Right renal cortex interstitium (tissue), 3 donors: Measurements from ENCODE around the gene DNAJC10. TPM values are rescaled to one million over a fixed set of nuclear protein-coding genes. Genes with fewer than 3 reads are reported as not detected.
A peak's percentile ranks its signal among the peaks of the same experiment; 100 is the strongest.
"Not testable (repeated sequence)": the region's sequence is repeated elsewhere in the genome, so short reads cannot be mapped to it uniquely, and the experiment has no call there.

Experiments used
- DNase-seq, 3 donors: peaks; one replicate each; pipeline ENCODE4 v3.0.0-alpha.2; 2013; ENCODE audit warnings: low read depth in 3 of 3, low spot score in 2 of 3
- polyA plus RNA-seq, 3 donors: library from polyadenylated mRNA; unstranded; fragments of 120-200 nt; gene quantifications; one replicate each; pipeline ENCODE4 v1.2.1, GENCODE V29; 2013; ENCODE audit not compliant: insufficient read length in 3 of 3

DNAJC10 gene
- polyA plus RNA-seq, 3 donors = 172 to 192 (median 183) TPM

DNA sequence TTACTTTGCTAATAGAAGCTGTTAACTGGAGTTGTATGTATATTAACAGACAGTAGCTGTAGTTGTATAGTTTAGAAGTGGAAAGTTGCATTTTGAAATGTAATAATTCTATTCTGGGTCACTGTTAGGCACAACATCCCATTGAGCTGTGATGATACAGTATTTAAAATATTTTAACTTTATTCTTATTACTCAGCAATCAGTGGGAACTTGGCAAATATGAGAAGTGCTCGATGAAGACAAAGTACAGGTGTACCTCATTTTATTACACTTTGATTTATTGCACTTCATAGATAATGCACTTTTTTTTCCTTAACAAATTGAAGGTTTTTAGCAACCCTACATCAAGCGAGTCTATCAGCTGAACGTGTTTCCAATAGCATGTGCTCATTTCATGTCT, 8.6 kb downstream of the DNAJC10 start:
- DNase-seq = no peak

DNA sequence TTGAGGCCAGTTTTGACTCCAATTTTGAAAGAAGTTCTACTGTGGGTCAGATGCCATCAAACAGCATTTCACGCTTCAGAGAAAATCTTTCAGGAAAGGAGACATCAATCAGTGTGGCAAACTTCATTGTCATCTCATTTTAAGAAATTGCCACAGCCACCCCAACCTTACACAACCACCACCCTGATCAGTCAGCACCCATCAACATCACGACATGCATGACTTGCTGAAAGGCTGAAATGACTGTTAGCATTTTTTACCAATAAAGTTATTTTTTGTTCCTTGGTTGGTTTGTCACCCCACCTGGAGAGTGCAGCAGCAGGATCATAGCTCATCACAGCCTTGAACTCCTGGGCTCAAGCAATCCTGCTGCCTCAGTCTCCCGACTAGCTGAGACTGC, 10.4 kb downstream of the DNAJC10 start:
- DNase-seq = no peak

DNA sequence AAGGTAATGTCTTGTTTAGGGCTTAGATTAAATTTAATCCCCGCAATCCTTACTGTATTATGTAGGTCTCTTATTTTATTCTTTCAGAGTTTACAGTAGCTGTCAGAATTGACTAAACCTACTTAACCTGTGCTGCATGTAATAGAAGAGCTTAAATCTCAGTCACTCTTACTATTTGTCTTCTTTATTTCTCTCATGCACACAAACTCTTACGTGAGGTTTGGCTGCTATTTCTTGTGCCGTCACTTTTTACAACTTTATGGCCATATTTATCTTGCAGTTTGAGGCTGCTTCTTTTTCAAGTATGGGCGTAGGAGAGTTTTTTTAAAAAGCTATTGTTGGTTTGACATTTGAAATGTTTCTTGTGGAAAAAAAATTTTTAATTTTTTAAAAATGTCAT, 12.0 kb downstream of the DNAJC10 start:
- no peak for DNase-seq

DNA sequence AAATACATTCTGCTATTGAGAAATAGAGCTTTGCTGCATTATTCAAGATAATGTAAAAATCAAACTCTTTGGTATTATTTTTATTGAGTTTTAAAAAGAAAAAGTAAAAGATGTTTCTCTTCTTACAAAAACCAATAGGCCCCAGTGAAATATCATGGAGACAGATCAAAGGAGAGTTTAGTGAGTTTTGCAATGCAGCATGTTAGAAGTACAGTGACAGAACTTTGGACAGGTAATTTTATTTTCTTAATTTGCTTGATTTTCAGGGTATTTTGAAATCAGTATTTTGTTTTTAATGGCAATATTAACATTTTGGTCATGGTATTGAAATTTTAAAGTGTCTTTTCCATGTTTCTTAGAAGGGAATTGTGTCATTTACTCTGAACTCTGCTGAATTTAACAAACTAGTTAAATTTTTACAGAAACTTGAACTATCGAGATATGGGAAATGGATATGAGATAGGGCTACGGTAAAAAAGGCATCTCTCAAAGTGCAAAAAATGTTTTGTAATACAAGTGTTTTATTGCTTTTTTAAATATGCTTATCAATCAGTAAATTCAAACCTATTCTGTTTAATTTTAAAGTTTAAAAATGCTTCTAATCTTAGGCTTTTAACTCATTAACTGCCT, 13.8 kb downstream of the DNAJC10 start:
- no peak for DNase-seq

DNA sequence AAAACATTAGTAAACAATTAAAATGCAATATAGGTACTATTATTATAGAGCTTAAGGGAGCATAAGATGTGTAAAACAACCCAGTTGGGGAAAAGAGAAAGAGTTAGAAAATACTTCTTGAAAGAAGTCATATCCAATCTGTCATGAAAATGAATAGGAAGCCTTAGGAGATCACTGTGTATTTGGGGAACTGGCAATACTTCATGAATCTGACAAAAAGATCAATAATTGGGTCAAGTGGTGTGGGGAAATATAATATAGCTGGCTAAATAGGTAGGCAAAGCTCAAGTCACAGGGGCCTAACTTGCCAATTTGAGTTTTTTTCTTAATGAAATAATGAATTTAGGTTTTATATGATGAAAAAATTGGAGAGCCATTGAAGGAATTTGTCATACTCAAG, 14.4 kb downstream of the DNAJC10 start:
- DNase-seq = no peak

DNA sequence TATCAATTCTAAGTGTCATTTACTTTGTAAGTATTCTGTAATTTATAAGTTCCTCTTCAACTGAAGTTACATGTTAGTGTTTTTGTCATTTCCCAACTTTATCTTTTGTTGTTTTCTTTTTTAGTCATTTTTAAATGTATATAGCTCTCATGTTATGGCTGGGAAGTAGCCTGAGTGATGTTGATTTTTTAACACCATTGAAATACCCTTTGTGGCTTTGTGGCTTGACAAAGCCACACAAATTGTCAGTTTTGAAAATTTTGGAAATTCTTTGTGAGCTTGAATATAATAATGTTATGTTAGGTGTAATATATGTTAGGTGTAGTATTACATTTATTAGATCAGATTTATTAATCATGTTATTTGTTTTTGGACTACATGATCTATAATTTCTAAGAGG, 16.7 kb downstream of the DNAJC10 start:
- DNase-seq = no peak

DNA sequence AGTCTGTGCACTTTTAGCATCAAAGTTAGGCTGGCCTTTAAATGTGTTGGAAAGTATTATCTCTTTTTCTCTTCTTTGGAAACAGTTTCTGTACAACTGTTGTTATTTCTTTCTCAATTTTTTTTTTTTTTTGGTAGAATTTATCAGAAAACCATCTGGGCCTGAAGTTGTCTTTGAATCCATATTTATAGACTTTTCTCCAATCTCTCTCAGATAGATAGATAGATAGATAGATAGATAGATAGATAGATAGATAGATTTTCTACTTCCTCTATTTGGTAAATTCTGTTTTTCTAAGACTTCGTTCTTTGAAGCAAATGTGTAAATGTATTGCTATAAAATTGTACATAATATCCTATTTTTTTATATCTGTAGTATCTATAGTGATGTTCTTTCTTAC, 17.5 kb downstream of the DNAJC10 start:
- no peak for DNase-seq

DNA sequence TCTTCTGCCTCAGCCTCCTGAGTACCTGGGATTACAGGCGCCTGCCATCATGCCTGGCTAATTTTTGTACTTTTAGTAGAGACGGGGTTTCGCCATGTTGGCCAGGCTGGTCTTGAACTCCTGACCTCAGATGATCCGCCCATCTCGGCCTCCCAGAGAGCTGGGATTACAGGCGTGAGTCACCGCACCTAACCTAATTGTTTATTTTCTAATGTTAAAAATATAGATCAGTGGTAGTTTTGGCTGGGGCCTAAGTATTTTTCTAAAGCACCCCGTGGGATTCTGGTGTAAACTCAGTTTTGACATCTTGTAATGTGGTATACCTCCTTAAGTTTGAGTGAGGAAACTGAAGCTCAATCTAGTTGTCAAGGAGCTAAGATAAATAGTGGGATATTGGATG, 20.8 kb downstream of the DNAJC10 start:
- DNase-seq = not testable (repeated sequence)

DNA sequence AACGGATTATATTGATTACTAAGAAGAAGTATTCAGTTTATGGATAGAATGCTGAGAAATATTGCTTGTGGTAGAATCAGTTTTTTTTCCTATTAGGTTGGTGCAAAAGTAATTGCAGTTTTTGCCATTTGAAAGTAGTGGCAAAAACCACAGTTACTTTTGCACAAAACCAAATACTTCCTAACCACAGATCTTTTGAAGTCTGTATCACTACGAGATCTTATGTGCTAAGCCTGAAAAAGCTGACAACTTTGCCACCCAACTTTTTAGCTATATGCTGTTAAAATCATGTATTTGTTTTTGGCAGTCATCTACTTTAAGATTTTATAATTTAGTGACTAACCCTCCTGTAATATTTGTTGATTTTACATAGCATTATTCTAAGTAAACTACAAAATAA, 24.6 kb downstream of the DNAJC10 start:
- DNase-seq = no peak

DNA sequence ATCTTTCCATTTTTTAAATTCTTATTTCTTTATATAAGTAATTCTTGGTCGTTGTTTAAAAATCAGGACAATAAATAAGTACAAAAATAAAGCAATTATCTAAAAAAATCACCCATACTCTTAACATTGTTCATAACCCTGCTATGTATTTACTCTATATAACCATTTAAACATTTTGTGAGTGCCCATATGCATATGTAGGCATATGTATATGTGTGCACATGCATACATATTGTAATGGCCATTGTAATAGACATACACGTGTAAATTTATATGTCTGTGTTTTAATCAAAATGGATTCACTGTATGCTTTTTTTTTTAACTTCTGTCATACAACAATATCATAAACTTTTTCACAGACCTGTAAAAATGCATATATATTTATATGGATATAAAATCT, 25.6 kb downstream of the DNAJC10 start:
- no peak for DNase-seq

DNA sequence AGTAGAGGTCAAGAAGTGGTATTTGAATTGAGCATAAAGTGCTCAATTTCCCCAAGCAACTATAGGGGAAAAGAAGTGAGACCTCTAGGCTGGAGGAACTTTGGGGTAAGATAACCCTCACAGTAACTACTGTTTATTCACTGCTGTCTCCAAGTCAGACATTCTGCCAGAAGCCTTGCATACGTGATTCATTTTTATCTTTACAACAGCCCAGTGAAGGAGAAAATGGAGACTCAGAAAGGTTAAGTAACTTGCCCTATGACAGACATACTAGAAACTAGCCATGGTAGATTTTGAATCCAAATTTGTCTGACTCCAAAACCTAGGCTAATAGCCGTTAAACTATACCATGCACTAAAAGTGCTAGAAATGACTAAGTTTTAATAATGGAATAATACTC, 28.4 kb downstream of the DNAJC10 start:
- DNase-seq = no peak

DNA sequence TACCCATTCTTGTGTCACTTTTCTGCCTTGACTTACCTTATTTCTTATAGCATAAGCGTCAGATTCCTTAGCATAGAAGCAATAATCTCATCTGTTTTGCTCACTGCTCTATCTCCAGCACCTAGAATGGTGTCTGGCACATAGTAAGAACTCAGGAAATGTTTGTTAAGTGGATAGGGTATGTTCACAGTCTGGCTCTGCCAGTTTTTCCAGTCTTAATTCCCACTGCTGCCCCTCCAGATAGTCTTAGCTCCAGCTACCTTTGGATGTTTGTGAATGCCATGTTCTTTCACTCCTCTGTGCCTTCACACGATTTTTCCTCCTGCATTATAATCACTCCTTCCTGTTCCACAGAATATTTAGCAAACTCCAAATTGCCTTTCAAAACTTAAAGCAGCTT, 29.0 kb downstream of the DNAJC10 start:
- DNase-seq = no peak

DNA sequence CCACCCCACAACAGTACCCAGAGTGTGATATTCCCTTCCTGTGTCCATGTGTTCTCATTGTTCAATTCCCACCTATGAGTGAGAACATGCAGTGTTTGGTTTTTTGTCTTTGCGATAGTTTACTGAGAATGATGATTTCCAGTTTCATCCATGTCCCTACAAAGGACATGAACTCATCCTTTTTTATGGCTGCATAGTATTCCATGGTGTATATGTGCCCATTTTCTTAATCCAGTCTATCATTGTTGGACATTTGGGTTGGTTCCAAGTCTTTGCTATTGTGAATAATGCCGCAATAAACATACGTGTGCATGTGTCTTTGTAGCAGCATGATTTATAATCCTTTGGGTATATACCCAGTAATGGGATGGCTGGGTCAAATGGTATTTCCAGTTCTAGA, 29.8 kb downstream of the DNAJC10 start:
- DNase-seq = not testable (repeated sequence)

DNA sequence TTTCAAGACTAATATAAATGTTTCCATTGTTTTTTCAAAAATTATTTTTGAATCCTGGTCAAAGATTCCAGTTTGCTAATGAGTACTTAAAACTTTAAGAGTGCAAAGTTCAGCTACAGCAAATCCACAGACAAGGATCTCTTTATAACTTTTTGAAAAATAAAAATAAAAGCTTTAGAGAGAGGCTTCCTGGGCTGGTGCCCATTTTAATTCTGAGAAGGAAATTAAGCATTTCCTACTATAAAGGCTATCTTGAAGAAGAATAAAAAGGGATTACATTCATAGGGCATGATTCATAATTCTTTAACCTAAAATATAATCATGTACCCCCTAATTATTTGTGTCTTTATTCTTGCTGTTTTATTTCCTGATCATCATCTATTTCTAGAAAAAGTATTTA, 38.2 kb downstream of the DNAJC10 start:
- DNase-seq = no peak

DNA sequence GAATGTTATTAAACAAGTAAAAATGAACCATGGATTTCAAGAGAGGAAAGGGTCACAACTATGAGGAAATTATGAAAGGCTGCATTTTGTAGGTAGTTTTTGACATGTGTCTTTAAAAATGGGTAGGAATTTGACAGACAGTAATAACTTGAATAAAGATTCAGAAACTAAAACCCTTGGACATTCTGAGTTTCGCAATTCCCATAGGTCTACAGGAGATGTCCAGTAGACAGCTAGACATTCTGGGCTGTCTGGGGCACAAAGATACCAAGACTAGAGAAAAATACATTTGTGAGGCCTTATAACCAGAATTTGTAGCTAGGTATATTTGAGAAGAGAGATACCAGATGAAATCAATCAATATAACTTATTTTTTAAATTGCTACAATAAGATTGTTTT, 42.3 kb downstream of the DNAJC10 start:
- DNase-seq = no peak

DNA sequence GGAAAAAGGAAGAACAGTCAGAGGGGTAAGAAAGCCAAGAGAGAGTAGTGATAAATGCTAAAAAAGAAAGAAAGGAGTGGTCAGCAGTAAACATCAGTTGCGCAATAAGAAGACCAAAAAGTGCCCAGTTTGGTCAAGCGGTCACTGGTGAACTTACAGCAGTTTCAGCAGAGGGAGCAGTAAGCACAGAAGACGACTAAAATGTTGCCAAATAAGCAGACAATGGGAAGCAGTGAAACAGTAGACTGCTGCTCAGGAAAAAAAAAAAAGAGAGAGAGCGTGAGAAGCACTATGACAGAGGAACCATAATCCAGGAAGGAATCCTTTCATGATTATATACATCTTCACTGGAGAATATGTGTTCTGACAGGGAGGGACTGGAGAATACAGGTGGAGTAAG, 45.8 kb downstream of the DNAJC10 start:
- DNase-seq = no peak

DNA sequence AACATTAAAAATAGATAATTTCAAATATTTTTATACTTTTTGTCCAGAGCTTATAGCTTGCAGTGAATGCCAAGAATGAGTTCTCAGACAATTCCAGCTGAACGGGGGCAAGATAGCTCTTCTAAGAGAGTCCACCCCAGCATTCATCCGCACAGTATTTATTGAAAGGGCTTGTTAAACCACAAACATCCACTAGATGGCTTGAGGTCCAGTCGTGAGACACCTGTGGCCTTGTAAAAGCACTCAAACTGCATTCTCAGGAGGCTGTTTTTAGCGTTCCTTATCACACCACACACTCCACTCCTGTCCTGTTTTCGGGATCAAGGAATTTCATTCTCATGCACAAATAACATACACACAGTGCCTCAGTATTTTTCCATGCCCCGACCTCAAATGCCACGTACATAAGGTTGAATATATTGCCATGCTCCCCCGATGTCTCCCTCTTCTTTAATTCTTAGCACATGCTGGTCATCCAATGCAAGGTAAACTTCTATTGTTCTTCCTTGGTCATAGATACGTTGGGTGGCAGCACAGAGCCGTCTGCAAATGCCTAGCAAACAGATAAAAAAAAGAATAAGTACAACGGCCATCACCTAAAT, 47.4 kb downstream of the DNAJC10 start:
- peak in 1 of 3 donors; percentile 6 for DNase-seq

DNA sequence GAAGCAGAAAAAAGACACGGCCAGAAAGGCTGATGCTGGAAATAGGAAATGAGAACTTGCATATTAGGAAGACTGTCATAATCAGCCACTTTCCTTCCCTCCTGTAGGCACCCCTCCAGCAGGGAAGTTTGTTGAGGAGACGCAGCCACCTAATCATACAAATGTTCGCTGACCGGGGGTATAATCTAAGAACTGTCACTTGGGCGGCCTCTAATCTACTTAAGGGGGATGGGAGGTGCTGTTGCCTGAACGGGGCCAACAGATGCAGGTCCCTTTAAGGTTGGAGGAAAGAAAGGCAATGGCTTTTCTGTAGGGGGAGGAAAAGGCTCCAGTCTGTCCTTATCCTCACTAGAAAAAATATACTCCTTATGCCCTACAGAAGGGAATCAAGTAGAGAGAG, 50.6 kb downstream of the DNAJC10 start:
- no peak for DNase-seq

DNA sequence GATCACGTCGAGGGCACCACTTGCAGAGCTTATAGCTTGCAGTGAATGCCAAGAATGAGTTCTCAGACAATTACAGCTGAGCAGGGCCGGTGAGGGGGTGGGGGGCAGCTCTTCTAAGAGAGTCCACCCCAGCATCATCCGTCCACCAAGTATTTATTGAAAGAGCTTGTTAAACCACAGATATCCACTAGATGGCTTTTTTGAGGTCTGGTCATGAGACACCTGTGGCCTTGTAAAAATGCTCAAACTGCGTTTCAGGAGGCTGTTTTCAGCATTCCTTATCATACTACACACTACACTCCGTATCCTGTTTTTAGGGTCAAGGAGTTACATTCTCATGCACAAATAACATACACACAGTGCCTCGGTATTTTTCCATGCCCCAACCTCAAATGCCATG, 51.5 kb downstream of the DNAJC10 start:
- no peak for DNase-seq

DNA sequence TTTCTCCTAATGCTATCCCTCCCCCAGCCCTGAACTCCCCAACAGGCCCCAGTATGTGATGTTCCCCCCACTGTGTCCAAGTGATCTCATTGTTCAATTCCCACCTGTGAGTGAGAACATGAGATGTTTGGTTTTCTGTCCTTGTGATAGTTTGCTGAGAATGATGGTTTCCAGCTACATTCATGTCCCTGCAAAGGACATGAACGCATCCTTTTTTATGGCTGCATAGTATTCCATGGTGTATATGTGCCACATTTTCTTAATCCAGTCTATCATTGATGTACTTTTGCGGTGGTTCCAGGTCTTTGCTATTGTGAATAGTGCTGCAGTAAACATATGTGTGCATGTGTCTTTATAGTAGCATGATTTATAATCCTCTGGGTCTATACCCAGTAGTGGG, 52.9 kb downstream of the DNAJC10 start:
- not testable (repeated sequence) for DNase-seq

DNA sequence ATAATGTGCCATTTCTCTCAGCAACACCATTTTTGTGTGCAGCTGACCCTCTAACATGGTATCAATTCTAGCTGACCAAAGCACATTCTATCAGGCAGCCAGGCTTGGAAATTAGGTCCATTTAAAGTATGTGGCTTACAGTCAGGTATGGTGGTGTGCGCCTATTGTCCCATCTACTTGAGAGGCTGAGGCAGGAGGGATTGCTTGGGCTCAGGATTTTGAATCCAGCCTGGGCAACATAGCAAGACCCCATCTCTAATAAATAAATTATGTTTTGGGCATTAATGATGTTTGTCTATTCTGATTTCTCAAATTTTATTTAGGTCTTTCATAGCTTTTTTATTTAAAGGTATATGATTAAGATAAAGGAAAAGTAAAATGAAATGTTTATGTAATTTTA, 63.3 kb downstream of the DNAJC10 start:
- no peak for DNase-seq

DNA sequence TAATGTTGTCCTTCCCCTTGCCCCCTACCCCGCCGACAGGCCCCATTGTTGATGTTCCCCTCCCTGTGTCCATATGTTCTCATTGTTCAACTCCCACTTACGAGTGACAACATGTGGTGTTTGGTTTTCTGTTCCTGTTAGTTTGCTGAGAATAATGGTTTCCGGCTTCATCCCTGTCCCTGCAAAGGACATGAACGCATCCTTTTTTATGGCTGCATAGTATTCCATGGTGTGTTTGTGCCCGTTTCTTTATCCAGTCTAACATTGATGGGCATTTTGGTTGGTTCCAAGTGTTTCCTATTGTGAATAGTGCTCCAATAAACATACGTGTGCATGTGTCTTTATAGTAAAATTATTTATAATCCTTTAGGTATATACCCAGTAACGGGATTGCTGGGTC, 65.0 kb downstream of the DNAJC10 start:
- DNase-seq = not testable (repeated sequence)

DNA sequence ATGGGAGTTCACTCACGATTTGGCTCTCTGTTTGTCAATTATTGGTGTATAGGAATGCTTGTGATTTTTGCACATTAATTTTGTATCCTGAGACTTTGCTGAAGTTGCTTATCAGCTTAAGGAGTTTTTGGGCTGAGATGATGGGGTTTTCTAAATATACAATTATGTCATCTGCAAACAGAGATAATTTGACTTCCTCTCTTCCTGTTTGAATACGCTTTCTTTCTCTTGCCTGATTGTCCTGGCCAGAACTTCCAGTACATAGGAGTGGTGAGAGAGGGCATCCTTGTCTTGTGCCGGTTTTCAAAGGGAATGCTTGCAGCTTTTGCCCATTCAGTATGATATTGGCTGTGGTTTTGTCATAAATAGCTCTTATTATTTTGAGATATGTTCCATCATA, 66.6 kb downstream of the DNAJC10 start:
- not testable (repeated sequence) for DNase-seq
